ENCODE measurements around the gene RPS6KA2.

GRCh38 chr6:166604911-166605310 lies 22.1 kb downstream of the RPS6KA2 start:
- TF ChIP-seq CTCF (IDR thresholded peaks at IDR 0.05) = no peak
- no peak for TF ChIP-seq POLR2A (IDR thresholded peaks at IDR 0.05)
- no peak for TF ChIP-seq EP300 (IDR thresholded peaks at IDR 0.05)
